GM23248 (cell line): ENCODE results near the gene ACLY. TPM values are rescaled to one million over a fixed set of nuclear protein-coding genes. Genes with fewer than 3 reads are reported as not detected.
A peak's percentile ranks its signal among the peaks of the same experiment; 100 is the strongest.

ENCODE experiments used
- DNase-seq: peaks from one replicate; pipeline ENCODE4 v3.0.0-alpha.2; 2015
- H2AFZ ChIP-seq: fragments of 200-600 bp; sonication (generic); 2 replicates; pipeline ENCODE4 v1.6.1; 2016; ENCODE audit warnings: antibody characterized with exemption
- H3F3A ChIP-seq: fragments of 200-600 bp; sonication (generic); 2 replicates; pipeline ENCODE4 v1.6.1; 2016; ENCODE audit warnings: mild to moderate bottlenecking, antibody characterized with exemption, mixed run types; ENCODE audit not compliant: insufficient read depth
- H3K27ac ChIP-seq: fragments of 200-600 bp; sonication (generic); 2 replicates; pipeline ENCODE4 v1.5.1; 2016; ENCODE audit warnings: mild to moderate bottlenecking
- H3K27me3 ChIP-seq: fragments of 200-600 bp; sonication (generic); replicated peaks from 2 replicates; pipeline ENCODE4 v1.6.1; 2016; ENCODE audit warnings: mild to moderate bottlenecking; ENCODE audit not compliant: insufficient read depth
- H3K36me3 ChIP-seq: fragments of 200-600 bp; sonication (generic); 2 replicates; pipeline ENCODE4 v1.6.1; 2016; ENCODE audit warnings: low read depth, mild to moderate bottlenecking
- H3K4me1 ChIP-seq: fragments of 200-600 bp; sonication (generic); 2 replicates; pipeline ENCODE4 v1.6.1; 2016; ENCODE audit warnings: mild to moderate bottlenecking; ENCODE audit not compliant: insufficient read depth
- H3K4me2 ChIP-seq: fragments of 200-600 bp; sonication (generic); one replicate; pipeline ENCODE4 v1.6.1; 2016; ENCODE audit warnings: mild to moderate bottlenecking; ENCODE audit not compliant: unreplicated experiment
- H3K4me3 ChIP-seq: fragments of 200-600 bp; sonication (generic); 2 replicates; pipeline ENCODE4 v1.5.1; 2016; ENCODE audit warnings: mild to moderate bottlenecking
- H3K79me2 ChIP-seq: fragments of 200-600 bp; sonication (generic); 2 replicates; pipeline ENCODE4 v1.6.1; 2016; ENCODE audit warnings: mild to moderate bottlenecking; ENCODE audit not compliant: insufficient read depth
- H3K9ac ChIP-seq: fragments of 200-600 bp; sonication (generic); 2 replicates; pipeline ENCODE4 v1.6.1; 2016; ENCODE audit warnings: mild to moderate bottlenecking
- H3K9me2 ChIP-seq: fragments of 200-600 bp; sonication (generic); 2 replicates; pipeline ENCODE4 v1.6.1; 2016; ENCODE audit warnings: mixed run types, mild to moderate bottlenecking, moderate library complexity; ENCODE audit not compliant: insufficient read depth
- H3K9me3 ChIP-seq: fragments of 200-600 bp; sonication (generic); one replicate; pipeline ENCODE4 v1.6.1; 2017; ENCODE audit warnings: low read depth
- H4K20me1 ChIP-seq: fragments of 200-600 bp; sonication (generic); 2 replicates; pipeline ENCODE4 v1.6.0; 2016; ENCODE audit not compliant: insufficient read depth
- EZH2 ChIP-seq: fragments of 200-600 bp; sonication (generic); IDR thresholded peaks from 2 replicates; pipeline ENCODE4 v1.6.1; 2018; ENCODE audit warnings: antibody characterized with exemption, mild to moderate bottlenecking; ENCODE audit not compliant: insufficient read depth, poor library complexity, severe bottlenecking
- EZH2phosphoT487 ChIP-seq: fragments of 200-600 bp; sonication (generic); IDR thresholded peaks from 2 replicates; pipeline ENCODE4 v1.6.1; 2018; ENCODE audit warnings: antibody characterized with exemption, moderate library complexity, mild to moderate bottlenecking, low read depth; ENCODE audit not compliant: insufficient read depth
- WGBS, 2 experiments: methylation state at CpG; one replicate each; pipeline ENCODE4 v1.1.6; 2015 to 2017; ENCODE audit warnings: low lambda C conversion rate in 2 of 2, low coverage in 1 of 2; ENCODE audit errors: missing lambda C conversion rate in 2 of 2; 5-methylcytosine and 5-hydroxymethylcytosine counted together
- in situ Hi-C: fragments of 300-500 bp; cut with MboI; formaldehyde crosslinking; loops from 2 replicates; pipeline ENCODE4 v1.15.0; 2020
- polyA plus RNA-seq: library from polyadenylated mRNA; unstranded; fragments of >200 nt; fragmentation: Nextera tagmentation; extraction: Ambion mirVana; gene quantifications from 2 replicates; pipeline ENCODE4 v1.2.1, GENCODE V29; 2016
- total RNA-seq: library from RNA; depleted of rRNA; stranded (reverse); fragments of >200 nt; shearing (Covaris generic); gene quantifications from 2 replicates; pipeline ENCODE4 v1.2.3, GENCODE V29; 2014

Gene ACLY
- total and polyA plus RNA-seq, 2 experiments from 2014 or later = 101 to 144 TPM

GRCh38 chr17:41912925-41913324 lies 5.8 kb downstream of the ACLY start:
- Histone ChIP-seq H3K9me3 (no peaks in the 10 kb centered on the region), H3K9me2 (no peaks in the 10 kb centered on the region), H3K27ac (0 out of 2 replicates have a peak overlapping the region, but pooled peaks have one; percentile 88), H4K20me1 (0 out of 2 replicates have a peak, but pooled peaks cover 5% of the 10 kb centered on the region), H3K36me3 (peaks cover 31% of the 10 kb centered on the region; the same call in 1 of the 2 replicates), H3K27me3 (no peaks in the 10 kb centered on the region), H3K9ac (no peak overlapping the region), H2AFZ (no peak overlapping the region), H3K4me1 (peaks cover 64% of the 10 kb centered on the region), H3K79me2 (peaks cover 87% of the 10 kb centered on the region), H3K4me3 (no peak overlapping the region), H3K4me2 (no peak overlapping the region), H3F3A (peaks cover 62% of the 10 kb centered on the region)
- 55 to 88% methylated on average over 1 of the region's 1 CpG for WGBS, 2 experiments
- in situ Hi-C loops = no loop called here
- TF ChIP-seq EZH2phosphoT487 (no peak), EZH2 (no peak)
- no peak for DNase-seq

- peak overlapping the region; percentile 59 for H3K9ac ChIP-seq
- DNase-seq = peak; percentile 99
- no peaks in the 10 kb centered on the region for H4K20me1 ChIP-seq
- 0 out of 2 replicates have a peak overlapping the region, but pooled peaks have one; percentile 16 for H3K4me3 ChIP-seq
- H3K79me2 ChIP-seq = peaks cover 86% of the 10 kb centered on the region
- H3K27ac ChIP-seq = peak overlapping the region; percentile 88
- peaks cover 65% of the 10 kb centered on the region for H3K4me1 ChIP-seq
- no peaks in the 10 kb centered on the region for H3K27me3 ChIP-seq
- 23 to 30% methylated on average over 13 of the region's 13 CpGs for WGBS, 2 experiments
- no peak for TF ChIP-seq EZH2
- TF ChIP-seq EZH2phosphoT487 = no peak
- no peak overlapping the region for H2AFZ ChIP-seq
- H3K9me2 ChIP-seq = no peaks in the 10 kb centered on the region
- in situ Hi-C loops = no loop called here
- peak overlapping the region; percentile 11 for H3K4me2 ChIP-seq
- peaks cover 44% of the 10 kb centered on the region; the same call in 1 of the 2 replicates for H3K36me3 ChIP-seq
- no peaks in the 10 kb centered on the region for H3K9me3 ChIP-seq
- H3F3A ChIP-seq = peaks cover 64% of the 10 kb centered on the region
Observed at GRCh38 chr17:41910701-41911391, 7.9 kb downstream of the ACLY start.

- Histone ChIP-seq H2AFZ (no peak overlapping the region), H4K20me1 (no peaks in the 10 kb centered on the region), H3K27me3 (no peaks in the 10 kb centered on the region), H3K4me1 (peaks cover 48% of the 10 kb centered on the region), H3K4me3 (no peak overlapping the region), H3K79me2 (peaks cover 77% of the 10 kb centered on the region), H3K9me2 (no peaks in the 10 kb centered on the region), H3F3A (peaks cover 61% of the 10 kb centered on the region), H3K9ac (no peak overlapping the region), H3K9me3 (no peaks in the 10 kb centered on the region), H3K36me3 (peaks cover 59% of the 10 kb centered on the region; the same call in 1 of the 2 replicates), H3K27ac (no peak overlapping the region), H3K4me2 (no peak overlapping the region)
- in situ Hi-C loops = no loop called here
- no peak for DNase-seq
- 93 to 97% methylated on average over 12 to 13 of the region's 13 CpGs for WGBS, 2 experiments
- TF ChIP-seq EZH2 (no peak), EZH2phosphoT487 (no peak)
Observed at GRCh38 chr17:41909088-41909487, 9.7 kb downstream of the ACLY start.

GRCh38 chr17:41907633-41908539 lies 10.9 kb downstream of the ACLY start:
- peaks cover 64% of the 10 kb centered on the region for H3K36me3 ChIP-seq
- 0 out of 2 replicates have a peak overlapping the region, but pooled peaks have one; percentile 46 for H3K9ac ChIP-seq
- no peaks in the 10 kb centered on the region for H3K9me2 ChIP-seq
- H3K27ac ChIP-seq = peak overlapping the region; percentile 59
- 86 to 87% methylated on average over 14 of the region's 14 CpGs for WGBS, 2 experiments
- peaks cover 44% of the 10 kb centered on the region for H3K4me1 ChIP-seq
- no peak for TF ChIP-seq EZH2
- TF ChIP-seq EZH2phosphoT487 = no peak
- H3K79me2 ChIP-seq = peaks cover 71% of the 10 kb centered on the region
- H3K9me3 ChIP-seq = no peaks in the 10 kb centered on the region
- no peaks in the 10 kb centered on the region for H4K20me1 ChIP-seq
- H3K27me3 ChIP-seq = no peaks in the 10 kb centered on the region
- no peak overlapping the region for H3K4me3 ChIP-seq
- H2AFZ ChIP-seq = no peak overlapping the region
- in situ Hi-C loops = no loop called here
- peak; percentile 44 for DNase-seq
- peak overlapping the region; percentile 45 for H3K4me2 ChIP-seq
- H3F3A ChIP-seq = peaks cover 57% of the 10 kb centered on the region
